ENCODE measurements around the gene GADL1.

The GADL1 gene

GRCh38 chr3:30770387-30770786, 124.1 kb downstream of the GADL1 start:
- Histone ChIP-seq H3K36me3 (no peaks in the 10 kb centered on the region), H3K4me3 (no peak overlapping the region), H4K20me1 (no peaks in the 10 kb centered on the region), H3K27ac (no peak overlapping the region), H3K9ac (no peak overlapping the region), H3K27me3 (no peaks in the 10 kb centered on the region), H3K4me2 (no peak overlapping the region), H3K9me3 (replicated peaks in 1 of 11) (no peaks in the 10 kb centered on the region), H3K4me1 (no peaks in the 10 kb centered on the region)
- no peak for TF ChIP-seq Cebpa-rat (IDR thresholded peaks at IDR 0.05)

DNA sequence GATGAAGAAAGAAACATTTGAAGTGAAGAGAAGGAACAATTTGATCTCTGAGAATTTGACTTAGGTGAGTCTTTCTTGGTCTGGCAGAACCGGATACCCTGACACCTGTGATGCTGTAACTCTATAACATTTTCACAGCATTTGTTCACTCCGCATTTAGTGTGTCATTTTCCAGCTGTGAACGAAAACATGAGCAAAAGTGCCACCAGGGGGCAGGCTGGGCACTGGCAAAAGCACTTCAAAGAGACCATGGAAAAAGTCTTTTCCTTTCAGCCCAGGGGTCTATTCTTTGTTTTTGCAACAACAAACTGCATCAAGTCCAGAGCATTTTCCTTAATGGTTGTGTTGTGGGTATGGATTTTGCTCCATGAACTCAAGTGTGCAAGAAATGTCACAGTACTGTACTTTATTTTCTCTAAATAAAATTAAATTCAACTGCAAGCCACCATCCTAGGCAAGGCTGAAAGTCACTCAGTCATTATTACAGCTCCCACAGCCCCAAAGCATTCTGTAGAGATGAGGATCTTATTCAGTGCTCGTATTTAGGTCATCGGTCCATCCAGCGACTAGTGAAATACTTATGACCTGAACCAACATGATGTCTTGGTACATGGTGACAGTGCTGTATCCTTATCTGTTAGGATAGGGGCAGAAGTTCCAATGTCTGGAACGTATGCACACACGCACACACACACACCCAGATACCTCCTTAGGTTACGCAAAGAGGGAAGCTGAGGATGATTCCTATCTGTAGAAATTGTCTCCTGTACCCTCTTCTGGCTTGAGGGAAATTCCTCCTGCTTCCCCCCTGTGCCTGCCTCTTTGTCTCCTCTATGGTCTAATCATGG, 125.5 kb downstream of the GADL1 start:
- no peak for TF ChIP-seq Cebpa-rat (IDR thresholded peaks at IDR 0.05)
- no peak overlapping the region for H3K27ac ChIP-seq
- H3K27me3 ChIP-seq: no peaks in the 10 kb centered on the region
- no peaks in the 10 kb centered on the region for H3K9me3 ChIP-seq (replicated peaks in 1 of 11)
- no peak overlapping the region for H3K4me2 ChIP-seq
- H3K9ac ChIP-seq: no peak overlapping the region
- H4K20me1 ChIP-seq: no peaks in the 10 kb centered on the region
- H3K36me3 ChIP-seq: no peaks in the 10 kb centered on the region
- no peaks in the 10 kb centered on the region for H3K4me1 ChIP-seq
- H3K4me3 ChIP-seq: no peak overlapping the region

GRCh38 chr3:30768046-30768445, 126.4 kb downstream of the GADL1 start:
- Histone ChIP-seq H3K9me3 (replicated peaks in 1 of 11) (no peaks in the 10 kb centered on the region), H3K36me3 (no peaks in the 10 kb centered on the region), H3K9ac (no peak overlapping the region), H3K4me1 (no peaks in the 10 kb centered on the region), H3K4me3 (no peak overlapping the region), H3K27ac (no peak overlapping the region), H4K20me1 (no peaks in the 10 kb centered on the region), H3K27me3 (no peaks in the 10 kb centered on the region), H3K4me2 (no peak overlapping the region)
- TF ChIP-seq Cebpa-rat (IDR thresholded peaks at IDR 0.05): no peak

DNA sequence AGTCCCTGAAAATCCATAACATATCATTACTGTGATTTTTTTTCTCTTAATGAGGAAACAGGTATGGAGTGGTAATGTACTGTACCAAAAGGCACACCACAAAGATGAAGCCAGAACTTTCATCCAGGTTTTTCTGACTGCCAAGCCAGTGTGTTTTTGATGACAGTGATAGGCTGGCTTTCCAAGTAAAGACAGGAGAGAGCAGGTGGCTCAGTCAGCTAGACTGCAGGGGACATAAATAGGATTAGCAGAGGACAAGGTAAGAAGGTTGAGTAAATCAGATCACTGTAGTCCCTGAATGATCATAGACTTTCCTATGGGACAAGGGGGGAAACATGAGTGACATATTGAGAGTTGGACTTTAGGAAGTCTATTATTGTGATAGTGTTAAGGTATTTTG, 127.9 kb downstream of the GADL1 start:
- H3K9me3 ChIP-seq (replicated peaks in 1 of 11): no peaks in the 10 kb centered on the region
- H4K20me1 ChIP-seq: no peaks in the 10 kb centered on the region
- no peaks in the 10 kb centered on the region for H3K27me3 ChIP-seq
- no peak overlapping the region for H3K4me2 ChIP-seq
- no peak for TF ChIP-seq Cebpa-rat (IDR thresholded peaks at IDR 0.05)
- H3K27ac ChIP-seq: no peak overlapping the region
- no peaks in the 10 kb centered on the region for H3K4me1 ChIP-seq
- no peak overlapping the region for H3K4me3 ChIP-seq
- no peak overlapping the region for H3K9ac ChIP-seq
- no peaks in the 10 kb centered on the region for H3K36me3 ChIP-seq

DNA sequence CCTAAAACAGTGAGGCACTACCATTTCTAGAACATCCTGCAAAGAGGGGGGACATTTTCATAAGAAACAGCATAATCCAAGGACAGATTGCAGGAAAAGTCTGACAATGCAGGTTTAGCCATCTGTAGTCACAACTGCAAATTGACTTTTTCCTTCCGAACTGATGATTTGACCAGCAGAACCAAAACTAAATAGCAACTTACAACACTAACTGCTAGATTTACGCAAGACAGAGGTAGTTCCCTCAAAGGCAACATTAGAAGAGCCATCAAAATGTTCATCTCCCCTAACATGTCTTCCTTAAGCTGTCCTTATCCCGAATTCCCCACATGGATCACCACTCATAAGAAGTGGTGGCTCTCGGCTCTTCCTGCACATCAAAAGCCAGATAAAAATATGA, 129.6 kb downstream of the GADL1 start:
- no peaks in the 10 kb centered on the region for H3K27me3 ChIP-seq
- no peaks in the 10 kb centered on the region for H4K20me1 ChIP-seq
- no peak overlapping the region for H3K27ac ChIP-seq
- H3K36me3 ChIP-seq: no peaks in the 10 kb centered on the region
- H3K4me2 ChIP-seq: no peak overlapping the region
- no peak overlapping the region for H3K4me3 ChIP-seq
- H3K9ac ChIP-seq: no peak overlapping the region
- TF ChIP-seq Cebpa-rat (IDR thresholded peaks at IDR 0.05): no peak
- peaks cover 0 to 9% (median 0%) of the 10 kb centered on the region in 10 experiments; a peak in 9 of 20 replicates for H3K4me1 ChIP-seq
- H3K9me3 ChIP-seq (replicated peaks in 1 of 11): no peaks in the 10 kb centered on the region

- Histone ChIP-seq H3K4me1 (peaks cover 0 to 15% (median 0%) of the 10 kb centered on the region in 10 experiments; a peak in 9 of 20 replicates), H3K9me3 (replicated peaks in 1 of 11) (no peaks in the 10 kb centered on the region), H3K27me3 (no peaks in the 10 kb centered on the region), H4K20me1 (no peaks in the 10 kb centered on the region), H3K9ac (no peak overlapping the region), H3K4me2 (no peak overlapping the region), H3K27ac (no peak overlapping the region), H3K36me3 (no peaks in the 10 kb centered on the region), H3K4me3 (no peak overlapping the region)
- no peak for TF ChIP-seq Cebpa-rat (IDR thresholded peaks at IDR 0.05)
These were observed 130.2 kb downstream of the GADL1 start for GRCh38 chr3:30764281-30764680.

- Histone ChIP-seq H3K9ac (no peak overlapping the region), H3K36me3 (no peaks in the 10 kb centered on the region), H3K27me3 (no peaks in the 10 kb centered on the region), H3K4me1 (peaks cover 0 to 16% (median 0%) of the 10 kb centered on the region in 10 experiments; a peak in 9 of 20 replicates), H3K4me2 (no peak overlapping the region), H3K4me3 (no peak overlapping the region), H3K27ac (no peak overlapping the region), H4K20me1 (no peaks in the 10 kb centered on the region), H3K9me3 (replicated peaks in 1 of 11) (no peaks in the 10 kb centered on the region)
- no peak for TF ChIP-seq Cebpa-rat (IDR thresholded peaks at IDR 0.05)
These were observed 133.1 kb downstream of the GADL1 start for GRCh38 chr3:30761374-30761773.

GRCh38 chr3:30760737-30761136, 133.7 kb downstream of the GADL1 start:
- no peaks in the 10 kb centered on the region for H4K20me1 ChIP-seq
- peak overlapping the region in 3 of 11 experiments; percentile 42 to 52 (median 43); a peak in 3 of 22 replicates for H3K4me2 ChIP-seq
- no peak for TF ChIP-seq Cebpa-rat (IDR thresholded peaks at IDR 0.05)
- H3K27me3 ChIP-seq: no peaks in the 10 kb centered on the region
- no peak overlapping the region for H3K27ac ChIP-seq
- H3K9me3 ChIP-seq (replicated peaks in 1 of 11): no peaks in the 10 kb centered on the region
- H3K36me3 ChIP-seq: no peaks in the 10 kb centered on the region
- no peak overlapping the region for H3K9ac ChIP-seq
- H3K4me3 ChIP-seq: no peak overlapping the region
- H3K4me1 ChIP-seq: peaks cover 0 to 16% (median 0%) of the 10 kb centered on the region in 10 experiments; a peak in 9 of 20 replicates

DNA sequence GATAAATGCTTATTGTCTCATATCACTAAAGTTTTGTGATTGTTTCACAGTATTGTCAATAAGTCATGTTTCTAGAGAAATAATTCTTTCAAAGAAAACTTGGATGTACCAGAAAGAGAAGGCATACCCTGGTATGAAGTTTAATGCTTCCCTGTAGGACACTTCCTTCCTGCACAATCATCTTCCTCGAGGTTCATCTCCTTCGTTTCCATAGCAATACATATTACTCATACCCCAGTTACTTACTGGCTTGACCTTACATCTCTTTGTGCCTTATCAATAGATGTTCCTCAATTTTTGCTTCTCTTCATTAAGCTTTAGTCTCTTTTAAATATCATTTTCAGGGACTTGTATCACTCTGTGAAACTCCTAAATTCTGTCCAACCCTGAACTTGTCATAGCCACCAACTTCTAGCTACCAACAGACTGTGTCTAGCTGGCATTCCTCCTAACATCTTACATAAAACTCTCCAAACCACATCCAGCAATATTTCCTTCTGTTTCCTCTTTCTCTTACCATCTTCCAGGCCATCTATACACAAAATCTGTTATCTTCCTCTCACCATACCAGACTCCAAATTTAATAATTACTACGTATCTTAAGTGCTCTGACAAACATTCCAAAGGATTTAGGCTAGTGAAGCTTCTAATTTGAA, 134.3 kb downstream of the GADL1 start:
- Histone ChIP-seq H3K9me3 (replicated peaks in 1 of 11) (no peaks in the 10 kb centered on the region), H3K4me3 (no peak overlapping the region), H3K36me3 (no peaks in the 10 kb centered on the region), H3K9ac (no peak overlapping the region), H3K4me1 (peaks cover 0 to 16% (median 0%) of the 10 kb centered on the region in 10 experiments; a peak in 9 of 20 replicates), H3K27me3 (no peaks in the 10 kb centered on the region), H3K4me2 (peak overlapping the region in 5 of 11 experiments; percentile 3 to 52 (median 42); a peak in 9 of 22 replicates), H3K27ac (no peak overlapping the region; a peak in 1 of 22 replicates), H4K20me1 (no peaks in the 10 kb centered on the region)
- TF ChIP-seq Cebpa-rat (IDR thresholded peaks at IDR 0.05): no peak
